ENCODE measurements around the gene PDGFB. TPM values are rescaled to one million over a fixed set of nuclear protein-coding genes. Genes with fewer than 3 reads are reported as not detected.

PDGFB gene
- total RNA-seq, 2 donors from 2014 or later = 7.0 to 15.8 TPM

DNA sequence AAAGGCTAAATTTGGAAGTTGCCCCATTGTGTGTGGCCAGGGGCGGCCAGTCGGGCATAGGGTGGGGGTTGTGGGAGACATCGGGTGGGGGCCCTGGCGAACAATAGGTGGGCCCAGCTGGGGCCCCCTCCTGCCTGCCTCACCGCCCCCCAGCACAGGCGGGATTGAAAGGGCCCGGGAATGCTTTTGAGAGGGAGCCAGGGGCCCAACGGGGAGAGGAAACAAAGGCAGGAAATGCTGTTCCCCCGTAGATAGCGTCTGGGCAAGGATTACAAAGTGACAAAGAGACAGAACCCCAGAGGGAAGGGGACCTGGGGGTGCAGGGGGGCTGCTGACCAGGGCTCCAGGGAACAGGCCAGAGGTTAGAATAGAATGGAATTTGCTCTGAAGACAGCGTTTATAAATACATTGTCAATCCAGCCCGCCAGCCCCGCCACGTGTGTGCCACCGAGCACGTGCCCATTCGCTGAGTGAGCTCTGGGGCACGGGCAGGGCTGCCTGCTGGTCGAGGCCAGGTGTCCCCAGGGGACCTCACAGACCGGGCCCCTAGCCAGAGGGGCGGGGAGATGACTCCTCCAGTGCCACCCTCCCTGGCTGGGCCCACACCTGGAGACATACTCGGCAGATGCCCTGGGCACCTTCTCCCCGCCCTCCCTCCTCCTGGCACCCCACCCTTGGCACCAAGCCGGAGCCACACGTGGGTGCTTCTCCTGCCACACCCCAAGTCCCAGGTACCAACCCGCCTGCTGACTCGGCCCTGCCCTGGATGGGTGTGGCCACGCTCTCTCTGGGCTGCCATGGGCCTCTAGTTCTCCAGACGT, 9.7 kb downstream of the PDGFB start:
- peak overlapping the region in 2 of 4 donors; percentile 32 to 41 for H3K27ac ChIP-seq
- H3K4me3 ChIP-seq = no peak overlapping the region
- no peaks in the 10 kb centered on the region for H3K9me3 ChIP-seq
- H3K27me3 ChIP-seq = no peaks in the 10 kb centered on the region
- WGBS, 2 donors = 42 to 64% methylated on average over 25 to 29 of the region's 29 CpGs
- DNase-seq (peak; percentile 62 to 81 (median 72)), ATAC-seq (peak; percentile 52)
- no peaks in the 10 kb centered on the region for H3K36me3 ChIP-seq (replicated peaks in 1 of 2; ENCODE audit: insufficient read depth in 1 of 2, low read depth in 2 of 2)
- intact Hi-C loops (cut with DNase I) = no loop called here
- TF ChIP-seq POLR2A (IDR thresholded peaks at IDR 0.05) = no peak
- TF ChIP-seq, protein P1, sequence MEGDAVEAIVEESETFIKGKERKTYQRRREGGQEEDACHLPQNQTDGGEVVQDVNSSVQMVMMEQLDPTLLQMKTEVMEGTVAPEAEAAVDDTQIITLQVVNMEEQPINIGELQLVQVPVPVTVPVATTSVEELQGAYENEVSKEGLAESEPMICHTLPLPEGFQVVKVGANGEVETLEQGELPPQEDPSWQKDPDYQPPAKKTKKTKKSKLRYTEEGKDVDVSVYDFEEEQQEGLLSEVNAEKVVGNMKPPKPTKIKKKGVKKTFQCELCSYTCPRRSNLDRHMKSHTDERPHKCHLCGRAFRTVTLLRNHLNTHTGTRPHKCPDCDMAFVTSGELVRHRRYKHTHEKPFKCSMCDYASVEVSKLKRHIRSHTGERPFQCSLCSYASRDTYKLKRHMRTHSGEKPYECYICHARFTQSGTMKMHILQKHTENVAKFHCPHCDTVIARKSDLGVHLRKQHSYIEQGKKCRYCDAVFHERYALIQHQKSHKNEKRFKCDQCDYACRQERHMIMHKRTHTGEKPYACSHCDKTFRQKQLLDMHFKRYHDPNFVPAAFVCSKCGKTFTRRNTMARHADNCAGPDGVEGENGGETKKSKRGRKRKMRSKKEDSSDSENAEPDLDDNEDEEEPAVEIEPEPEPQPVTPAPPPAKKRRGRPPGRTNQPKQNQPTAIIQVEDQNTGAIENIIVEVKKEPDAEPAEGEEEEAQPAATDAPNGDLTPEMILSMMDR (IDR thresholded peaks at IDR 0.05) = no peak
- peaks cover 55% of the 10 kb centered on the region for H3K4me1 ChIP-seq

- H3K27ac ChIP-seq = peak overlapping the region in 3 of 4 donors; percentile 20 to 41 (median 32)
- no peak for TF ChIP-seq POLR2A (IDR thresholded peaks at IDR 0.05)
- TF ChIP-seq, protein P1 (IDR thresholded peaks at IDR 0.05) = no peak
- no peaks in the 10 kb centered on the region for H3K27me3 ChIP-seq
- no peak overlapping the region for H3K4me3 ChIP-seq
- no peaks in the 10 kb centered on the region for H3K9me3 ChIP-seq
- WGBS, 2 donors = 72 to 92% methylated on average over 10 of the region's 10 CpGs
- ATAC-seq = no peak
- intact Hi-C loops (cut with DNase I) = no loop called here
- H3K36me3 ChIP-seq (replicated peaks in 1 of 2; ENCODE audit: insufficient read depth in 1 of 2, low read depth in 2 of 2) = no peaks in the 10 kb centered on the region
- no peak for DNase-seq
- H3K4me1 ChIP-seq = peaks cover 49% of the 10 kb centered on the region
Measured at GRCh38 chr22:39234472-39234787, 10.4 kb downstream of the PDGFB start.

DNA sequence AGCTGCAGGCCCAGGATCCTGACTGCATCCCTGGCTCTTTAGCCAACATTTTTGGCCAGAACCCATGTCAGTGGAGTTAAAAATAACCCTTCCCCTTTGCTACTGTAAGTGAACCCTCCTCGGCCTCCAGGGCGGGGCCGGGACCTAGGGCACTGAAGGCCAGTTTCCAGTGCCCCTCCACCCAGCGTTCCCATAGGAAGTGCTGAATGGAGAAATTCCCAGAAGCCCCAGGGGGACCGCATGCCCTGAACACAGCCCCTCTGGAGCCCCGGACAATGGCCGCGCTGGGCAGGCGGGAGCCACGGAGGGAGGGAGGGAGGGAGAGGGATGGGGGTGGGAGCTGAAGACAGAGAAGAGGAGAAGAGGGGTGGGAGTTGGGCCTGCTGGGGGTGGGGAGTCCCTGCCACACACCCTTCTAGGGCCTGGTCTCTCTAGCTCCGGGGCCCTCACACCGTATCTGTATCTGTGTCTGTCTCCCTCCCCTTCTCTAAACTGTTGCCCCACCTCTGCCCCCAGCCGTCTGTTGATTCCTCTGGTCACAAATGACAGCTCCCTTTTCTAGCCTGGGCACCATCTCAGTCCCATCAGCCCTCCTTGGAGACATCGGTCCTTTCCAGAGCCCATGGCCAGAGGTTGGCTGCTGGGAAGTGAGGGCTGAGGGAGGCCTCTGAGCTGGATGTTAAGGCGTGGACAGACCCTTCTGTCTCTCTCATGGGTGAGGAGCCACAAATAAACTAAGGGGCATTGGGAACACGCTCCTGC, 10.9 kb downstream of the PDGFB start:
- no peak for TF ChIP-seq POLR2A (IDR thresholded peaks at IDR 0.05)
- Histone ChIP-seq H3K4me3 (no peak overlapping the region), H3K36me3 (replicated peaks in 1 of 2; ENCODE audit: insufficient read depth in 1 of 2, low read depth in 2 of 2) (no peaks in the 10 kb centered on the region), H3K4me1 (peaks cover 43% of the 10 kb centered on the region), H3K9me3 (no peaks in the 10 kb centered on the region), H3K27ac (peak overlapping the region in 2 of 4 donors; percentile 20 to 41), H3K27me3 (no peaks in the 10 kb centered on the region)
- intact Hi-C loops (cut with DNase I) = no loop called here
- ATAC-seq = no peak
- 73 to 77% methylated on average over 10 to 15 of the region's 16 CpGs for WGBS, 2 donors
- DNase-seq = peak in 1 of 4 donors; percentile 15

DNA sequence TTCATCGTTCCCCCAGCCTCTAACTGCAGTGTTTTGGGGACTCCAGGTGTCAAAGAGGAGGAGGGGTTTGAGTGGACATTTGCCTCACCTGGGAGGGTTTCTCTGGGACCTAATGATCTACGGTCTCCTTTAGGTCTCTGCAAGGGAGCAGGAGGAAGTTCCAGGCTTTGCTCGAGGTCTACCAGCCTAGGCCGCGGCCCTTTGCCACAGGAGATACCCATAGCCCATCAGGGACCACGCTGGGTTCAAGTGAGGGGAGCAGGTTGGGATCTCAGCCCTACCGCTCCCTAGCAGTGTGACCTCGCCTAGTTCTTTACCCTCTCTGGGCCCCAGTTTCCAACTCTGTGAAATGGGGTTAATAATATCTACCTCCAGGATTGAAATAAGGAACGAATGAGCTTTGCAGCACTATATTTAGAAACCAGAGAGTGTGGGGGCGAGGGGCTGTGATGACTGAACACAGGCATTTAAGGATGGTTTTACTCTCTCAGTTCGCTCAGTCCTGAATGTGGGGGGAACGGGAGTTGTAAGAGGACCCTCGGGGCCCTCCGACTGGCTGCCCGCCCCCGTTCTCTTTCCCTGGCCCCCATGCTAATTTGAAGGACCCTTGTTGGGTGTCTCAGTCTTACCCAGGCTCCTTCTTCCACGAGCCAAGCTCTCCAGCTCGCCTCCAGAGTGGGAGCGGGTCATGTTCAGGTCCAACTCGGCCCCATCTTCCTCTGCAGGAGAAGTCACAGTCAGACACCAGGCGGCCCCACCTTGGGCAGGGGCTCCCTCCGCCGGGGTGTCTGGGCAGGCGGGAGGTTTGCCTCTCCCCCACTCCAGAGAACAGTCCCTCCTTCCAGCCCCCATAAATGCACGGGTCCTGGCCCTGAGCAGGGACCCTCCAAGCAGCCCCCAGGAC, 11.7 kb downstream of the PDGFB start:
- WGBS, 2 donors = 80 to 87% methylated on average over 24 to 25 of the region's 25 CpGs
- H3K4me1 ChIP-seq = peaks cover 36% of the 10 kb centered on the region

More for the DNA sequence above, 11.7 kb downstream of the PDGFB start:
- Histone ChIP-seq H3K27me3 (no peaks in the 10 kb centered on the region), H3K4me3 (no peak overlapping the region), H3K27ac (no peak overlapping the region), H3K36me3 (replicated peaks in 1 of 2; ENCODE audit: insufficient read depth in 1 of 2, low read depth in 2 of 2) (no peaks in the 10 kb centered on the region), H3K9me3 (no peaks in the 10 kb centered on the region)
- ATAC-seq (no peak), DNase-seq (peak in 1 of 4 donors; percentile 8)
- intact Hi-C loops (cut with DNase I) = no loop called here
- no peak for TF ChIP-seq POLR2A (IDR thresholded peaks at IDR 0.05)
- TF ChIP-seq, protein P1 (IDR thresholded peaks at IDR 0.05) = no peak

Measured in body of pancreas (tissue), 4 donors.